Measurements from ENCODE around the gene VAMP3. TPM values are rescaled to one million over a fixed set of nuclear protein-coding genes. Genes with fewer than 3 reads are reported as not detected.

VAMP3 gene
- total RNA-seq, 1 donor from 2014 or later = 154 TPM

DNA sequence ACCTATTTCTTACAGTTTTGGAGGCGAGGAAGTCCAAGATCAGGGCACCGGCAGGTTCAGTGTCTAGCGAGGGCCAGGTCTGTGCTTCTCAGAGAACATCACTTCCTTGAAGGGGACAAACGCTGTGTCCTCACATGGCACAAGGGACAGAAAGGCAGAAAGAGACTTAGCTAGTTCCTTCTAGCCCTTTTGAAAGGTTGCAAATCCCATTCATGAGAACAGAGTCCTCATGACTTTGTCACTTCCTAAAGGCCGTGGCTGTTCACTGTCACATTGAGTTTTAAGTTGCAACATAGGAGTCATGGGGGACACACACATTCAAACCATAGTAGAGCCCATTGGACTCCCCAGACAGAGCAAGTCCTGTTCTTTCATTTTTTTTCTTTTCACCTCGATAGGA, 40.4 kb downstream of the VAMP3 start:
- Histone ChIP-seq H3K4me1 (ENCODE audit: insufficient read depth, low read length) (no peaks in the 10 kb centered on the region), H3K27ac (ENCODE audit: low read depth, low read length) (no peak overlapping the region), H3K4me2 (ENCODE audit: low read length) (no peak overlapping the region), H3K36me3 (ENCODE audit: insufficient read depth, low read length) (no peaks in the 10 kb centered on the region), H3K27me3 (ENCODE audit: insufficient read depth, low read length) (no peaks in the 10 kb centered on the region), H3K4me3 (ENCODE audit: insufficient read depth, low read depth, low read length) (no peak overlapping the region), H3K9me3 (ENCODE audit: insufficient read depth, low read depth, low read length) (peaks cover 10% of the 10 kb centered on the region), H2AFZ (ENCODE audit: low read depth, low read length) (no peak overlapping the region), H3K9ac (ENCODE audit: low read length) (no peak overlapping the region), H3K79me2 (ENCODE audit: insufficient read depth, low read length) (no peaks in the 10 kb centered on the region), H4K20me1 (ENCODE audit: insufficient read depth, low read length) (no peaks in the 10 kb centered on the region)
- Mint-ChIP-seq H3K4me3 (ENCODE audit: unreplicated experiment) (no peak overlapping the region), H3K9me3 (ENCODE audit: unreplicated experiment) (peaks cover 8% of the 10 kb centered on the region), H3K27me3 (ENCODE audit: low read depth, unreplicated experiment) (no peaks in the 10 kb centered on the region), H3K36me3 (ENCODE audit: low read depth, unreplicated experiment) (peaks cover 8% of the 10 kb centered on the region), H3K27ac (ENCODE audit: unreplicated experiment) (no peak overlapping the region), H3K4me1 (ENCODE audit: low read depth, unreplicated experiment) (peaks cover 9% of the 10 kb centered on the region)
- FAIRE-seq (no peak), DNase-seq (ENCODE audit: low read depth) (no peak)
- TF ChIP-seq EZH2 (IDR thresholded peaks at IDR 0.05; ENCODE audit: insufficient read depth, low read length) = no peak
- TF ChIP-seq, protein P1, sequence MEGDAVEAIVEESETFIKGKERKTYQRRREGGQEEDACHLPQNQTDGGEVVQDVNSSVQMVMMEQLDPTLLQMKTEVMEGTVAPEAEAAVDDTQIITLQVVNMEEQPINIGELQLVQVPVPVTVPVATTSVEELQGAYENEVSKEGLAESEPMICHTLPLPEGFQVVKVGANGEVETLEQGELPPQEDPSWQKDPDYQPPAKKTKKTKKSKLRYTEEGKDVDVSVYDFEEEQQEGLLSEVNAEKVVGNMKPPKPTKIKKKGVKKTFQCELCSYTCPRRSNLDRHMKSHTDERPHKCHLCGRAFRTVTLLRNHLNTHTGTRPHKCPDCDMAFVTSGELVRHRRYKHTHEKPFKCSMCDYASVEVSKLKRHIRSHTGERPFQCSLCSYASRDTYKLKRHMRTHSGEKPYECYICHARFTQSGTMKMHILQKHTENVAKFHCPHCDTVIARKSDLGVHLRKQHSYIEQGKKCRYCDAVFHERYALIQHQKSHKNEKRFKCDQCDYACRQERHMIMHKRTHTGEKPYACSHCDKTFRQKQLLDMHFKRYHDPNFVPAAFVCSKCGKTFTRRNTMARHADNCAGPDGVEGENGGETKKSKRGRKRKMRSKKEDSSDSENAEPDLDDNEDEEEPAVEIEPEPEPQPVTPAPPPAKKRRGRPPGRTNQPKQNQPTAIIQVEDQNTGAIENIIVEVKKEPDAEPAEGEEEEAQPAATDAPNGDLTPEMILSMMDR (IDR thresholded peaks at IDR 0.05; ENCODE audit: insufficient read depth, low read depth, low read length) = no peak

- no peaks in the 10 kb centered on the region for H3K36me3 ChIP-seq (ENCODE audit: insufficient read depth, low read length)
- peaks cover 10% of the 10 kb centered on the region for H3K9me3 ChIP-seq (ENCODE audit: insufficient read depth, low read depth, low read length)
- no peak overlapping the region for H2AFZ ChIP-seq (ENCODE audit: low read depth, low read length)
- FAIRE-seq (no peak), DNase-seq (ENCODE audit: low read depth) (no peak)
- peaks cover 8% of the 10 kb centered on the region for H3K9me3 Mint-ChIP-seq (ENCODE audit: unreplicated experiment)
- no peak overlapping the region for H3K27ac Mint-ChIP-seq (ENCODE audit: unreplicated experiment)
- no peaks in the 10 kb centered on the region for H3K27me3 ChIP-seq (ENCODE audit: insufficient read depth, low read length)
- no peak overlapping the region for H3K27ac ChIP-seq (ENCODE audit: low read depth, low read length)
- peaks cover 8% of the 10 kb centered on the region for H3K36me3 Mint-ChIP-seq (ENCODE audit: low read depth, unreplicated experiment)
- H3K4me2 ChIP-seq (ENCODE audit: low read length) = no peak overlapping the region
- no peaks in the 10 kb centered on the region for H4K20me1 ChIP-seq (ENCODE audit: insufficient read depth, low read length)
- no peak overlapping the region for H3K4me3 ChIP-seq (ENCODE audit: insufficient read depth, low read depth, low read length)
- H3K4me1 Mint-ChIP-seq (ENCODE audit: low read depth, unreplicated experiment) = peaks cover 8% of the 10 kb centered on the region
- no peaks in the 10 kb centered on the region for H3K4me1 ChIP-seq (ENCODE audit: insufficient read depth, low read length)
- H3K27me3 Mint-ChIP-seq (ENCODE audit: low read depth, unreplicated experiment) = no peaks in the 10 kb centered on the region
- TF ChIP-seq EZH2 (IDR thresholded peaks at IDR 0.05; ENCODE audit: insufficient read depth, low read length) = no peak
- TF ChIP-seq, protein P1 (IDR thresholded peaks at IDR 0.05; ENCODE audit: insufficient read depth, low read depth, low read length) = no peak
- H3K4me3 Mint-ChIP-seq (ENCODE audit: unreplicated experiment) = no peak overlapping the region
- no peak overlapping the region for H3K9ac ChIP-seq (ENCODE audit: low read length)
- H3K79me2 ChIP-seq (ENCODE audit: insufficient read depth, low read length) = no peaks in the 10 kb centered on the region
These were observed 42.7 kb downstream of the VAMP3 start for GRCh38 chr1:7813677-7814373.

DNA sequence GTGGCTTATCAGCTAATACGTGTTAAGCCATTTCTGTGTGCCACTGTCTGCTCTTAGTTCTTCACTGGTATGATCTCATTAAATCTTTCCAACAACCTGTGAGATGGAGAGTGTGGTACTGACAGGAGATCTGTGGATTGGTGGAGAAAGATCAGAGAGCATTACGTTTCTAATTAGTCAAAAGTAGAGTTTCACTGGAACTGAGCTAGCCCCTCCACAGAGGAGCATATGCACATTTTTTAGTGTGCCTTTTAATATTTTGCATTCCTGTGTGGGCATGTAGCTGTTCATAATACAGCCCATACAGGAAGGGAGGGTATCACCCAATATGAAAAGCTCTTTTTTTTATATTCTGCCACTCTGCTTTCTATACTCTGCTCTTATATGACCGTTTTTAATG, 50.2 kb downstream of the VAMP3 start:
- Histone ChIP-seq H3K4me1 (ENCODE audit: insufficient read depth, low read length) (no peaks in the 10 kb centered on the region), H3K4me3 (ENCODE audit: insufficient read depth, low read depth, low read length) (no peak overlapping the region), H4K20me1 (ENCODE audit: insufficient read depth, low read length) (no peaks in the 10 kb centered on the region), H3K36me3 (ENCODE audit: insufficient read depth, low read length) (peaks cover 3% of the 10 kb centered on the region), H3K27ac (ENCODE audit: low read depth, low read length) (no peak overlapping the region), H3K79me2 (ENCODE audit: insufficient read depth, low read length) (no peaks in the 10 kb centered on the region), H3K9ac (ENCODE audit: low read length) (no peak overlapping the region), H3K27me3 (ENCODE audit: insufficient read depth, low read length) (no peaks in the 10 kb centered on the region), H3K4me2 (ENCODE audit: low read length) (no peak overlapping the region), H3K9me3 (ENCODE audit: insufficient read depth, low read depth, low read length) (no peaks in the 10 kb centered on the region), H2AFZ (ENCODE audit: low read depth, low read length) (no peak overlapping the region)
- no peak for DNase-seq (ENCODE audit: low read depth)
- FAIRE-seq = no peak
- H3K9me3 Mint-ChIP-seq (ENCODE audit: unreplicated experiment) = no peaks in the 10 kb centered on the region
- no peaks in the 10 kb centered on the region for H3K4me1 Mint-ChIP-seq (ENCODE audit: low read depth, unreplicated experiment)
- H3K27me3 Mint-ChIP-seq (ENCODE audit: low read depth, unreplicated experiment) = no peaks in the 10 kb centered on the region
- H3K4me3 Mint-ChIP-seq (ENCODE audit: unreplicated experiment) = no peak overlapping the region
- TF ChIP-seq, protein P1 (IDR thresholded peaks at IDR 0.05; ENCODE audit: insufficient read depth, low read depth, low read length) = no peak
- TF ChIP-seq EZH2 (IDR thresholded peaks at IDR 0.05; ENCODE audit: insufficient read depth, low read length) = no peak
- H3K36me3 Mint-ChIP-seq (ENCODE audit: low read depth, unreplicated experiment) = no peaks in the 10 kb centered on the region
- no peak overlapping the region for H3K27ac Mint-ChIP-seq (ENCODE audit: unreplicated experiment)

Data from astrocyte (in vitro differentiated cells and primary cell).